IPS-18c (cell line): Measurements from ENCODE around the gene PDF.

Experiments
- H3K4me3 ChIP-seq: 2 replicates; pipeline ENCODE4 v1.7.0; 2013; ENCODE audit warnings: low read depth, mild to moderate bottlenecking, low read length, moderate library complexity; ENCODE audit not compliant: insufficient read depth
- H3K9me3 ChIP-seq: one replicate; pipeline ENCODE4 v1.6.1; 2013; ENCODE audit warnings: mild to moderate bottlenecking, low read length, moderate library complexity; ENCODE audit not compliant: control insufficient read depth, insufficient read depth

Gene PDF

DNA sequence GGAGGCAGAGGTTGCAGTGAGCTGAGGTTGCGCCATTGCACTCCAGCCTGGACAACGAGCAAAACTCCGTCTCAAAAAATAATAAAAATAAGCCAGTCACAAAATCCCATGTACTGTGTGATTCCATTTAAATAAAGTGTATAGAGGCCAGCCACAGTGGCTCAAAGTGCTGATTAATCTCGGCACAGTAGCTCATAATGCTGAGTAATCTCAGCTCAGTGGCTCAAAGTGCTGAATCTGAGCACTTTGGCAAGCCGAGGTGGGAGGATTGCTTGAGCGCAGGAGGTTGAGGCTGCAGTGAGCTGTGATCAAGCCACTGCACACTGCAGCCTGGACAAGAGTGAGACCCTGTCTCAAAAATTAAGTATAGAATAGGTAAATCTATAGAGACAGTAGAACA lies 16.3 kb upstream of the PDF start:
- no peak overlapping the region for H3K4me3 ChIP-seq
- H3K9me3 ChIP-seq: no peaks in the 10 kb centered on the region

DNA sequence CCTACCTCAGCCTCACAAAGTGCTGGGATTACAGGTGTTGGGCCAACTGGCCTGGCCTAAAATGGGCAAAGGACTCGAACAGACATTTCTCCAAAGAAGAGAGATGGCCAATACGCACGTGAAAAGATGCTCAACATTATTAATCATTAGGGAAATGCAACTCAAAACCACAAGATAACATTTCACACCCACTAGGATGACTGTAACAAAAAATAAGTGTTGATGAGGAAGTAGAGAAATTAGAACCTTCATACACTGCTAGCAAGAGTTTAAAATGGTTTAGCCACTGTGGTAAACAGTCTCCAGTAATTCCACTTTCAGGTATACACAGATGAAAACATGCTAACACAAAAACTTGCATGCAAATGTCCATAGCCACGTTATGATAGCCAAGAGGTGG lies 15.5 kb upstream of the PDF start:
- Histone ChIP-seq H3K4me3 (no peak overlapping the region), H3K9me3 (no peaks in the 10 kb centered on the region)

GRCh38 chr16:69344171-69344570 lies 13.8 kb upstream of the PDF start:
- H3K9me3 ChIP-seq: no peaks in the 10 kb centered on the region
- no peak overlapping the region for H3K4me3 ChIP-seq

- no peaks in the 10 kb centered on the region for H3K9me3 ChIP-seq
- H3K4me3 ChIP-seq: peak overlapping the region; percentile 82
Measured at GRCh38 chr16:69340095-69340644, 9.8 kb upstream of the PDF start.

- no peaks in the 10 kb centered on the region for H3K9me3 ChIP-seq
- H3K4me3 ChIP-seq: peak within 1 kb of the TSS; percentile 97
Measured at GRCh38 chr16:69339289-69340094, 9.1 kb upstream of the PDF start, which contains the start of the genes COG8 and NIP7. TSS of gene COG8 (minus strand) at chr16:69339564. CDS start at chr16:69339552, 12 bp downstream. TSS of gene NIP7 (plus strand) at chr16:69339772. CDS start at chr16:69339830, 58 bp downstream.

DNA sequence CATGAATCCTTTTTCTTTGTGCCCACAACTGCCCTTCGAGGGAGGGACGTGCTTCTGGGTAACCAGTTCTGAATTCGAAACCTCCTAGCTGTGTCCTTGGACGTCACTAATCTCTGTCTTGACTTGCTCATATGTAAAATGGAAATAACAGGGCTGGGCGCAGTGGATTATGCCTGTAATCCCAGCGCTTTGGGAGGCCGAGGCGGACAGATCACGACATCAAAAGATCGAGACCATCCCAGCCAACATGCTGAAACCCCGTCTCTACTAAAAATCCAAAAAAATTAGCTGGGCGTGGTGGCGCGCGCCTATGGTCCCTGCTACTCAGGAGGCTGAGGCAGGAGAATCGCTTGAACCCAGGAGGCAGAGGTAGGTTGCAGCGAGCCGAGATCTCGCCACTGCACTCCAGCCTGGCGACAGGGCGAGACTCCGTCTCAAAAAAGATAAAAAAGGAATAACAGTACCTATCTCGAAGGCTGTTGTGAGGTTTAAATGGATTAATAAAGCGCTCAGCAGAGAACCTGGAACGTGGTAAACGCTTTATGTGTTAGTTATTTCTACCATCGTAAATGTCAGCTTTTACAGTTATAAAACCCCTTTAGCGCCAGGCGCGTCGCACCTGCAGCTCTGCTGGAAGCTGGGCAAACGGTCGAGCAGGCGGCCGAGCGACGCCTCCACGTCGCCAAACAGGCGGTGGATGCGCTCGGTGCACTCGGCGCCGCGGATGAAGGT lies 8.3 kb upstream of the PDF start:
- H3K9me3 ChIP-seq: no peaks in the 10 kb centered on the region
- peak overlapping the region; percentile 97 for H3K4me3 ChIP-seq

- Histone ChIP-seq H3K4me3 (no peak overlapping the region), H3K9me3 (no peaks in the 10 kb centered on the region)
Measured at GRCh38 chr16:69334696-69335095, 4.3 kb upstream of the PDF start.

DNA sequence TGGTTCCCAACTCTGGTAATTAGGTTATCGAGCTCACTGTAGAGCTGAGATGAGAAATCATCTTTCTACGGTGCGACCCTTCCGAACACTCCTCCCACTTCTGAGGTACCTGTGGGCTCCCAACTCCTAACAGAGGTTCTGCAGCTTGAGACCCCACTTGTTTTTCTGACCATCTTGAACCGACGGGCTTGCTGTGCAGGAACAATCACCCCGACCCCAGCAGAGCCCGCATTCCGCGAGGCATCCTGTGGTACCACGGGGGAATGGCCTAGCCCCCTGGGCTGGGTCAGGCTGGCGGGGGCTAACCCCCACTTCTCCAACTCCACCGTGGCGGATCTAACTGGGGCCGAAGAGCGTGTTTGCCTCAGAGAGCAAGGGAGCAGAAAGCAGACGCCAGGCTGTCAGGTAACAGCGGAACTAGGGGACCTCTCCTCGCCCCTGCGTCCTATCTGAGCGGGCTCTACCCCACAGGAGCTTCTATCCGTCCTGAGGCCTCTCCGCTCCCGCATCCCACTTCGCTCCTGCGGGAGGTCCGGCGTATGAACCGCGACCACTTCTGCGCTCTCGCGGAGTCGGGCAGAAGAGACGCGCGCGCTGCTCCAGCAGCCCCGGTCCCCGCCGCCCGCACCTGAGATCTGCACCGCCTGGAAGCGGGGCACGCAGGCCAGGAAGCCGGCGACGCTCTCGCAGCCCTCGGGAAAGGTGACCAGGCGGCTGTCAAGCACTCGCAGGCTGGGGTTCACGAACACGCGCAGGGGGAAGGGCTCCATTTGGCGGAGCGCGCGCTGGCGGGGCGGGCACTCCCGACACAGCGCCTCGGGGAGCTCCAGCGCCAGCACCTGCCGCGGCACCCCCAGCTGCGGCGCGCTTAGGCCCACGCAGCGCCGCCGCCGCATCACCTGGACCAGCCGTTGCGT lies 761 bp downstream of the PDF start:
- Histone ChIP-seq H3K9me3 (no peaks in the 10 kb centered on the region), H3K4me3 (peak overlapping the region; percentile 83)

- peak overlapping the region; percentile 83 for H3K4me3 ChIP-seq
- H3K9me3 ChIP-seq: no peaks in the 10 kb centered on the region
Measured at GRCh38 chr16:69328854-69329316, 1.5 kb downstream of the PDF start.

- no peaks in the 10 kb centered on the region for H3K9me3 ChIP-seq
- H3K4me3 ChIP-seq: peak overlapping the region; percentile 28; the same call in 1 of the 2 replicates
Measured at GRCh38 chr16:69327585-69328310, 2.6 kb downstream of the PDF start.

DNA sequence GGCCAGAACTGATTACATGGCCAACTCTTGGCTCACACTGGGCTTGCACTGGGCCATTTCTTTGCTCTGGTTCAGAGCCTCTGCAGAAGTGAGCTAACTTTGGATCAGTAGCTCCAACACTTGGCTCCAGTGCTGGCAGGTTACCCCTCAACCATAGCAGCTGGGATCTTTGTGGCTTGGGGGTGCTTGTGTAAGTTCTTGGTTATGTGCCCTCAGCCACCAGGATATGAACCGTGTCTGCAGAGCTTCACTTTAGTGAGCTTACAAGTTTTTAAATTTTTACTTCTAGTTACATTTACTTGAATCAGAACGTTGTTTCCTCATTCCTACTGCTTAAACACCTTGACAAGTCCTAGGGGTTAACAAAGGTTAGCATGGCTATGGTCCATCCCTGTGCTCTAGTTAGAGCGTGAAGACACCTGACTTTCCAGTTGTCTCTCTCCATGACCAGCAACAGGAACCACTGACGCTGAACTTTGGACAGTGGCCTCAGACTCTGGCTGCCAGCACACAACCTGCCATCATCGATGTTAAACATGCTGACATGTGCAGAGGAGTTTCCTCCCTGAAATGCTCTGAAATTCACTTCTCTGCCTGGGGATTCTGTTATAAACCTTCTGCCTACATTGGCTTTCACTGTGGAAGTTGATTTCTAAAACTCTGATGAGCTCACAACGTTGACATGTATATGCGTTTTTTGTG lies 4.1 kb downstream of the PDF start:
- Histone ChIP-seq H3K9me3 (no peaks in the 10 kb centered on the region), H3K4me3 (no peak overlapping the region)

- no peaks in the 10 kb centered on the region for H3K9me3 ChIP-seq
- H3K4me3 ChIP-seq: no peak overlapping the region
Measured at GRCh38 chr16:69325784-69326171, 4.6 kb downstream of the PDF start.

GRCh38 chr16:69324585-69325253 lies 5.7 kb downstream of the PDF start:
- Histone ChIP-seq H3K4me3 (no peak overlapping the region; the same call in 1 of the 2 replicates), H3K9me3 (no peaks in the 10 kb centered on the region)

DNA sequence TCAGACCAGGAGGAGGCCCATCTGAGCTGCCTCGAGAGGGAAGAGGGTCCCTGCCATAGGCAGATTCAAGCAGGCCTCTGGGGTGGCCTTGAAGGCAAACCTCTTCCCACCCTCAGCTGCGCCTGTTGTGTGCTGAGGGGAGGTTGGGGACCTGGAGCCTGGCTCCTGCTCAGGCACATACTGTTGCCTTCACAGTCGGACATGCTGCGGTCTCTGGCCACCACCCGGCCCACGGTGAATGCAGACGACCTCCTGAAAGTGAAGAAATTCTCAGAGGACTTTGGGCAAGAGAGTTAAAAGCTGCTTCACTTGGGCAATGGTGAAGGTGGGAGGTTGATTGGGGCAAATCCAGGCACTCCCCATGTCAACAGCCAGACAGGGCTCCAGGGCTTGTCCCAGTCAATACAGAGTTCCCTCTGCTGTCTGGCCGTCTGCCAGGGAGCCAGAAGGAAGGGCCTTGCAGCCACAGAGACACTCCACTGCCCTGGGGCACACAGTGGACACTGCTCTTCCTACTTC lies 6.3 kb downstream of the PDF start:
- Histone ChIP-seq H3K9me3 (no peaks in the 10 kb centered on the region), H3K4me3 (no peak overlapping the region)

DNA sequence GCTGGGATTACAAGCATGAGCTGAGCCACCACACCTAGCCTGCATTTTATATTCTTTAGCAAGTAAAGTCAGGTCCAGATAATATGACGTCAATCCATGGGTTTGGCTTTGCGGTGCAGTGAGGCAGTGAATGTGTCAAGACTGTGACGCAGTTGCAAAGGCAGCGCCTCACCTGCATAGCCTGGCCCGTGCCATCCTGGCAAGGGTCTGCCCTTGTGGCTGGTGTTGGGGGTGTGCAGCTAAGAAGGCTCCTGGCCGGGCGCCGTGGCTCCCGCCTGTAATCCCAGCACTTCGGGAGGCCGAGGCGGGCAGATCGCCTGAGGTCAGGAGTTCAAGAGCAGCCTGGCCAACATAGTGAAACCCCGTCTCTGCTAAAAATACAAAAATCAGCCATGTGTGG lies 7.0 kb downstream of the PDF start:
- no peaks in the 10 kb centered on the region for H3K9me3 ChIP-seq
- H3K4me3 ChIP-seq: no peak overlapping the region
